Prostate gland (tissue), 2 donors: ENCODE measurements around the gene AMN1.

Experiments
- CTCF ChIP-seq, 4 experiments: fragments of 200-600 bp in 2 of 4; fragments of 450-650 bp in 2 of 4; sonication (generic) in 2 of 4; IDR thresholded peaks; 1 replicate in 3 of 4; 2 replicates in 1 of 4; pipeline ENCODE4 v1.5.1; 2016 to 2019; ENCODE audit warnings: antibody characterized with exemption in 4 of 4, mild to moderate bottlenecking in 2 of 4, moderate library complexity in 2 of 4
- POLR2A ChIP-seq: fragments of 450-650 bp; IDR thresholded peaks from one replicate; pipeline ENCODE4 v1.6.1; 2016; ENCODE audit warnings: antibody characterized with exemption, mild to moderate bottlenecking
- POLR2AphosphoS5 ChIP-seq: sonication (generic); formaldehyde crosslinking; IDR thresholded peaks from one replicate; pipeline ENCODE4 v1.6.1; 2017; ENCODE audit warnings: antibody characterized with exemption

GRCh38 chr12:31682136-31682962, 46.5 kb downstream of the AMN1 start:
- TF ChIP-seq CTCF (IDR thresholded peaks at IDR 0.05) (peak in 3 of 4 experiments; percentile 44 to 62 (median 53)), POLR2A (no peak), POLR2AphosphoS5 (no peak)
